Stimulated activated naive CD8-positive, alpha-beta T cell treated with anti-CD3 and anti-CD28 coated beads, Interleukin-15, Interleukin-2, amounts not matched to agents 100 U/mL and 50 U/mL, for 24 hours (primary cell): ENCODE measurements around the gene B3GNT2.
"Not testable (repeated sequence)": the region's sequence is repeated elsewhere in the genome, so short reads cannot be mapped to it uniquely, and the experiment has no call there.

Source experiments
- ATAC-seq: fragments of 150-1000 bp; cut with Tn5 transposase; one replicate; pipeline ENCODE4 v1.10.0; 2021
- DNase-seq: peaks from one replicate; pipeline ENCODE4 v3.0.0; 2021

Gene B3GNT2

DNA sequence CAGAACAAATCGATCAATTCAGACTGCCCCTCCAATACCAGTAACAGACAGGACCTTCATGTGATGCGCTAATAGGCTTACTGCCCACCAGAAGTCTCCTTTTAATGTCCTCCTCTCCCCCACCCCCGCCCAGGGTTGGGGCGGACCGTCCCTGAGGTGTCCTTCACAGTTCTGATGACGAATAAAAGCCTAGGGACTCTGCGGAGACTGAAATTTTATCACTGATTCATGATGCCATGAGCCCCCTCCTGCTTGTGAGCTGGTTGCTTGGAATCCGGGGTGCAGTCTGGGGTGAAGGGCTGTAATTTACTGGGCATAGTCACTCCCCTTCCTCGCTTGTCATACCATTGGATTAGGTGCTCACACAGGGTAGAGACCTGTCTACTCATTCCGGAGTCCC lies 42.3 kb downstream of the B3GNT2 start:
- ATAC-seq: no peak
- DNase-seq: no peak

- DNase-seq (no peak), ATAC-seq (no peak)
Measured at GRCh38 chr2:62240546-62240945, 44.6 kb downstream of the B3GNT2 start.

GRCh38 chr2:62243983-62244382 lies 48.1 kb downstream of the B3GNT2 start:
- no peak for DNase-seq
- no peak for ATAC-seq

DNA sequence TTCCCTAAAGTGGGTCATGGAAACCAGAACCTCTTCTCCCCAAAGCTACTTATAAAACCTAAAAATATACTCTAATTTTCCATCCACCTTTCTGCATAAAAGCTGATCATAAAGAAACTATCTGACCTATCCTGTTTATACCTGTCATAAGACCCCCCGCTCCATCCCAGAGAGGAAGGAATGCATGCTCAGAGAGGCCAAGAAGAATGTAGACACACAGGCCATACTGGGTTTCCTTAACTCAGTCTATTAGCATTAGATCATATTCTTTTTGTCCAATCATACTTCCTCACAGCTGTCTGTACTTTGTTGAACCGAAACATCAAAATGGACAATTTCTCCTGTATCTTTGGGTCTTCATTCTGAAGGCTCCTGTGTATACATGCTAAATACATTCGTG lies 52.3 kb downstream of the B3GNT2 start:
- DNase-seq: no peak
- ATAC-seq: no peak

GRCh38 chr2:62250239-62250638 lies 54.3 kb downstream of the B3GNT2 start:
- no peak for DNase-seq

DNA sequence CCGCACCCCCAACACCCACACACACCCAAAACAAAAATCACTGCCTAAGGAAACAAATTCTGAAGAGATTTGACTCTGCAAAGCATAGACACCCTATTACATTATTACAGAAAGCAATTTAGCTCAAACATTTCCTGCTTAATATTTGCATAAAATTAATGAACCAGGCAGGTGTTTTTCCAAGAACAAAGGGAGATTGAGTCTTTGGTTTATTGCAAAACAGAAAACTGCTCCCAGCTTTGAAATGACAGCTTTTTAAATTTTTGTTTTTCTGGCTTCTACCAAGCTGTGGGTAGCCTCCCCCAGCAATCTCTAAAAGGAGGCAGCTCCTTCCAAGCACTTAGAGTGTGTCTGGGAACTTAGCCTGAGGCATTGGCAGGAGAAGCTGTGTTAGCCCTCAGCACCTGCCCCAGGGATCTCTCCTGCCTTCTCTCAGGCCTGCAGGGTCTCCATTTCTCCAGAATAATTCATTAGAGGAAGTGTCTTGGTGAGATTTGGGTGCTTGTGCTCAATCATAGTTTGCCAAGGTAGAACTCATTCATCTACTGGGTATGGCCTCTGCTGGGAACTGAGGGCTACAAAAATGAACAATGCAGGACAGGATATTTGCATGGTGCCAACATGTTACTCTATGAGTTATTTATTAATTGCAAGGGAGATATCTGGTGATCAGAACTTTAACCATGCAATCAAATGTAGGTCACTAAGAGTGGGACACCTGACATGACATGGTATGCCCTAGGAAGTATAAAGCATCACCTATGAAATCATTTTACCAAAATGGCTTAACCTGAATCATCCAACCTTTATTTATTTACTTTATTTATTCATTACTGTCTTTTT lies 58.7 kb downstream of the B3GNT2 start:
- ATAC-seq (no peak), DNase-seq (no peak)

More at GRCh38 chr2:62250239-62250638, 54.3 kb downstream of the B3GNT2 start:
- no peak for ATAC-seq

GRCh38 chr2:62257466-62257865 lies 61.6 kb downstream of the B3GNT2 start:
- DNase-seq: no peak
- ATAC-seq: no peak

- DNase-seq (no peak), ATAC-seq (no peak)
Measured at GRCh38 chr2:62263076-62263715, 67.3 kb downstream of the B3GNT2 start.

DNA sequence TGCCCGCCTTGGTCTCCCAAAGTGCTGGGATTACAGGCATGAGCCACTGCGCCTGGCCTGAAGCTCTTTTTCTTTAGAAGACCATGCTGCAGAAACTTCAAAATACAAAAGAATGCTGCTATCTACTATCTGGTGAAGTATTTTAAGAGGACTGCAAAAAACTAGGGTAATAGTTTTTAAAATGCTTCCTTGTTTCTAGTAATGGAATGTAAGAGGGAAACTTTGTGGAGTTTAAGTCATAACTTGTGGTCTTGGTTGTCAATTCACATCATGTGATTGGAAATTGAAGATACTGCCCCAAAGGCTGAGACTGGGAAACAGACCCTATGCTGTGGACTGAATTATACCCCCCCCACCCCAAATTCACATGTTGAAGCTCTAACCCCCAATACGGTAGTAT lies 68.3 kb downstream of the B3GNT2 start:
- DNase-seq (no peak), ATAC-seq (no peak)

GRCh38 chr2:62265106-62265505 lies 69.2 kb downstream of the B3GNT2 start:
- DNase-seq (no peak), ATAC-seq (no peak)

DNA sequence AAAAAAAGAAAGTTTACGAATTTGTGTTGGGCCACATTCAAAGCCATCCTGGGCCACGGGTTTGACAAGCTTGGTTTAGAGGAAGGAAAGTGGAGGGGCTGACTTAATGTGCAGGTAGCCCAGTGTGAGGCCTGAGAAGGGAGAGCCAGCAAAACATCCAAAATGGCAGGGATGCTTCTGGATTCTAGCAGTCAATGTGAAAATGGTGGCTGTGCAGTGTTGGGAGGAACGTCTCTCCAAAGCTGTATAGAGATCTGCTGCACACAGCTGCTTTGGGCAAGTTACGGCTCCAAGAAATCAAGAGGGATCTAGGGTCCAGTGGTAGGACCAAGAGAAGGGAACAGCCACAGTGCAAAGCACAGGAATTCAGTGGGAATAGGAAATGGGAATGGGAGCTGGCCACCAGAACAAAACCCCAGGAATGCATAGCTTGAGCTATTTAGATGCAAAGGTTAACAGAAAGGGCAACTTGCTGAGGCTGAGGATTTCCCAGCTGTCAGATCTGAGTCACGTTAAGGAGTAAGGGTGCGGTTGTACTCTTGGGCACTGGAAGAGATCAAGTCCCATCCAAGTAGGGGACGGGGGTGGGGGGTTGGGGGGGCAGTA lies 70.6 kb downstream of the B3GNT2 start:
- DNase-seq (no peak), ATAC-seq (no peak)

DNA sequence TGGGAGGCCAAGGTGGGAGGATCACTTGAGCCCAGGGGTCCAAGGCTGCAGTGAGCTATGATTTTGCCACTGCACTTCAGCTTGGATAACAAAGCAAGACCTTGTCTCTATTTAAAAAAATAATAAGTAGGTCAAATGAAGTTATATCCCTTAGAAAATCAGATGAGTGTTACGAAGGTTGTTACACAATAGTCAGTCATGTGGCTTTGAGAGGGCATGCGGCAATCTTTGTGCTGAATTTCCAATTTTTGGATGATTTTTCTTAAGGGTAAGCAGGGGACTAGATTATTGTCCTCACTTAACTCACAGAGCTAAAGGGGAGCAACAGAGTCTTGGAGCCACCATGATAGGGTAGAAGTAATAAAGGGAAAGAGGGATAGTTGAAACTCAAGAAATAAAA lies 71.8 kb downstream of the B3GNT2 start:
- ATAC-seq (no peak), DNase-seq (no peak)

- DNase-seq, ATAC-seq: not testable (repeated sequence)
Measured at GRCh38 chr2:62268681-62269188, 72.8 kb downstream of the B3GNT2 start.

GRCh38 chr2:62270728-62271127 lies 74.8 kb downstream of the B3GNT2 start:
- no peak for ATAC-seq
- DNase-seq: no peak
